Endodermal cell (in vitro differentiated cells): ENCODE results near the gene HPCAL1. TPM values are rescaled to one million over a fixed set of nuclear protein-coding genes. Genes with fewer than 3 reads are reported as not detected.

Experiments
- DNase-seq: peaks from one replicate; pipeline ENCODE4 v3.0.0-alpha.2; 2017
- H3K27ac ChIP-seq: 2 replicates; pipeline ENCODE4 v1.5.1; 2013; ENCODE audit warnings: mild to moderate bottlenecking, low read depth, low read length, moderate library complexity
- H3K27me3 ChIP-seq: 2 replicates; pipeline ENCODE4 v1.6.1; 2013; ENCODE audit warnings: mild to moderate bottlenecking, low read length, moderate library complexity; ENCODE audit not compliant: insufficient read depth, control insufficient read depth, poor library complexity, severe bottlenecking
- H3K36me3 ChIP-seq: 2 replicates; pipeline ENCODE4 v1.7.0; 2013; ENCODE audit warnings: mild to moderate bottlenecking, low read length, moderate library complexity; ENCODE audit not compliant: control insufficient read depth, insufficient read depth
- H3K4me1 ChIP-seq: one replicate; pipeline ENCODE4 v1.7.0; 2013; ENCODE audit warnings: low read length; ENCODE audit not compliant: control insufficient read depth, insufficient read depth
- H3K4me3 ChIP-seq: 2 replicates; pipeline ENCODE4 v1.5.1; 2013; ENCODE audit warnings: mild to moderate bottlenecking, low read length, moderate library complexity
- H3K9ac ChIP-seq: 2 replicates; pipeline ENCODE4 v1.6.1; 2013; ENCODE audit warnings: mild to moderate bottlenecking, low read length, moderate library complexity; ENCODE audit not compliant: poor library complexity, severe bottlenecking; ENCODE audit errors: extremely low read depth
- H3K9me3 ChIP-seq: 2 replicates; pipeline ENCODE4 v1.6.1; 2013; ENCODE audit warnings: mild to moderate bottlenecking, low read length, moderate library complexity; ENCODE audit not compliant: control insufficient read depth
- H3K27ac Mint-ChIP-seq: 2 replicates; pipeline ENCODE4 v1.8.0; 2020; ENCODE audit warnings: mixed read lengths
- H3K27me3 Mint-ChIP-seq: 2 replicates; pipeline ENCODE4 v1.8.0; 2021; ENCODE audit warnings: mild to moderate bottlenecking, mixed read lengths; ENCODE audit not compliant: insufficient read depth
- H3K36me3 Mint-ChIP-seq: 2 replicates; pipeline ENCODE4 v1.8.0; 2020; ENCODE audit warnings: low read depth, mixed read lengths
- H3K4me1 Mint-ChIP-seq: 2 replicates; pipeline ENCODE4 v1.8.0; 2020; ENCODE audit warnings: mixed read lengths
- H3K4me3 Mint-ChIP-seq: 2 replicates; pipeline ENCODE4 v1.8.0; 2020; ENCODE audit warnings: mild to moderate bottlenecking, moderate library complexity, mixed read lengths
- H3K9me3 Mint-ChIP-seq: 2 replicates; pipeline ENCODE4 v1.8.0; 2020; ENCODE audit warnings: mild to moderate bottlenecking, mixed read lengths
- WGBS, 2 experiments: methylation state at CpG; one replicate each; pipeline versions ENCODE4 v1.1.5 to v1.1.7; 2013; ENCODE audit warnings: missing lambda C conversion rate in 2 of 2, mixed read lengths in 1 of 2; ENCODE audit not compliant: insufficient coverage in 1 of 2, insufficient read length in 1 of 2; 5-methylcytosine and 5-hydroxymethylcytosine counted together
- total RNA-seq, 2 donors: library from RNA; stranded (reverse); fragmentation: NEBNext Ultra II Directional in 1 of 2; extraction: Animal tissue kit (Norgen Biotek cat#: 25700) in 1 of 2; gene quantifications; 2 replicates in 1 of 2; 3 replicates in 1 of 2; pipeline ENCODE4 v1.2.1, GENCODE V29; 2021
- TF ChIP-seq, protein P1 (sequence below): fragments of 200-600 bp; sonication (generic); conservative IDR thresholded peaks from 2 replicates; pipeline ENCODE4 v1.5.0; 2021; ENCODE audit warnings: antibody characterized with exemption, mild to moderate bottlenecking

The HPCAL1 gene
- total RNA-seq, 2 donors from 2014 or later = 6.8 to 8.1 TPM

DNA sequence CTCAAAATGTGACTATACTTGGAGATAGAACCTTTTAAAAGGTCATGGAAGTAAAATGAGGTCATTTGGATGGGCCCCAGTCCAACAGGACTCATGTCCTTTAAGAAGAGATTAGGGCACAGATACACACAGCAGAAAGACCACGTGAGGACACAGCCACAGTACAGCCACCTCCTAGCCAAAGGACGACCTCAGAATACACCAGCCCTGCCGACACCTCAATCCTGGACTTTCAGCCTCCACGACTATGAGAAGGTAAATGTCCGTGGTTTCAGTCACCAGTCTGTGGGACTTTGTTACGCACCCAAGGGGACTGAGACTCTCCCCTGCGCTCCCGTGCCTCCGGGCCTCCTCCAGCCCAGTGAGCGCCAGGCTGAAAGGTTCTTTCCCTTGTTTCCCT, 30.2 kb upstream of the HPCAL1 start:
- DNase-seq = peak; percentile 28
- Mint-ChIP-seq H3K36me3 (no peaks in the 10 kb centered on the region), H3K4me3 (no peak overlapping the region), H3K27me3 (no peaks in the 10 kb centered on the region), H3K27ac (no peak overlapping the region), H3K4me1 (peaks cover 2% of the 10 kb centered on the region), H3K9me3 (no peaks in the 10 kb centered on the region)
- Histone ChIP-seq H3K27ac (no peak overlapping the region), H3K27me3 (no peaks in the 10 kb centered on the region), H3K4me3 (no peak overlapping the region), H3K36me3 (no peaks in the 10 kb centered on the region), H3K4me1 (no peaks in the 10 kb centered on the region), H3K9me3 (no peaks in the 10 kb centered on the region), H3K9ac (no peak overlapping the region)
- WGBS, 2 experiments = 88 to 91% methylated on average over 9 to 10 of the region's 10 CpGs
- TF ChIP-seq, protein P1, sequence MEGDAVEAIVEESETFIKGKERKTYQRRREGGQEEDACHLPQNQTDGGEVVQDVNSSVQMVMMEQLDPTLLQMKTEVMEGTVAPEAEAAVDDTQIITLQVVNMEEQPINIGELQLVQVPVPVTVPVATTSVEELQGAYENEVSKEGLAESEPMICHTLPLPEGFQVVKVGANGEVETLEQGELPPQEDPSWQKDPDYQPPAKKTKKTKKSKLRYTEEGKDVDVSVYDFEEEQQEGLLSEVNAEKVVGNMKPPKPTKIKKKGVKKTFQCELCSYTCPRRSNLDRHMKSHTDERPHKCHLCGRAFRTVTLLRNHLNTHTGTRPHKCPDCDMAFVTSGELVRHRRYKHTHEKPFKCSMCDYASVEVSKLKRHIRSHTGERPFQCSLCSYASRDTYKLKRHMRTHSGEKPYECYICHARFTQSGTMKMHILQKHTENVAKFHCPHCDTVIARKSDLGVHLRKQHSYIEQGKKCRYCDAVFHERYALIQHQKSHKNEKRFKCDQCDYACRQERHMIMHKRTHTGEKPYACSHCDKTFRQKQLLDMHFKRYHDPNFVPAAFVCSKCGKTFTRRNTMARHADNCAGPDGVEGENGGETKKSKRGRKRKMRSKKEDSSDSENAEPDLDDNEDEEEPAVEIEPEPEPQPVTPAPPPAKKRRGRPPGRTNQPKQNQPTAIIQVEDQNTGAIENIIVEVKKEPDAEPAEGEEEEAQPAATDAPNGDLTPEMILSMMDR = no peak

DNA sequence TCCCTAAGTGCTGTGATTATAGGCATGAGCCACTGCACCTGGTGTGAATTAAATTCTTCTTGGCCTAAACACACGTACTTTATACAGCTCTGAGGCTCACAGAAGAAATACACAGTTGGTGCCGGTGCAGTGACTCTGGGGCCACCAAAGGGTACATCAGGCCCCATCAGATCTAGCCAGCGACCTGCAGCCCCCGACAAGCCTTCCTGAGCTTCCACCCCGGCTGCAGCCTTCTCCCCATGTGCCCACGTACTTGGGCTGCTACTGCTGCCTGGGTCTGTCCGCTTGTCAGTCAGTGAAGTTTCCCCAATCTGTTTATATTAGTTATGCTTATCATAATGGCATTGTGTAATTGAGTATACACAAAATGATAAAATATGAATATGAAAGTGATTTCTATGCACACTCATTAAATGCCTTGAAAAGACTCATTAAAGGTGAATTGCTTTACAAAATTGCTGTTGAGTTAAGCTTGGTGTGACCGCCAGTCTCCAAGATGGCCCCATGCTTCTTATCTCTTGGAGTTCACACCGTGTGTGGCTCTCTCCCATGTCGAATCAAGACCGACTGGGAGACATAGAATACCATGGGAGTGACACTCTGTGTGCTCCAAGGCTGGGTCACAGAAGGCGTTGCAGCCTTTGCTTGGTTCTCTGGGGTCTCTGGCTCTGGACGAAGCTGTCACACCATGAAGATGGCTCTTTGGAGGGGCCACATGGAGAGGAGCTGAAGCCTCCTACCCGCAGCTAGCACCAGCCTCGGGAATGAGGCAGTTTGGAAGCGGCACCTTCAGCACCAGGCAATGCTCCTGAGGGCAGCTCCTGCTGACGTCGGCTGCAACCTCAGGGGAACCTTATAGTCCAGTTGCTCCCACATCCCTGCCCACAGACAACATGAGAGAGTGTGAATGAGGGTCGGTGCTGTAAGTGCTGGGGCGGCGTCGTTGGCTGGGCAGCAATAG, 29.2 kb upstream of the HPCAL1 start:
- WGBS, 2 experiments = 94 to 97% methylated on average over 20 to 22 of the region's 22 CpGs
- H3K4me1 ChIP-seq = no peaks in the 10 kb centered on the region
- peak; percentile 39 for DNase-seq

DNA sequence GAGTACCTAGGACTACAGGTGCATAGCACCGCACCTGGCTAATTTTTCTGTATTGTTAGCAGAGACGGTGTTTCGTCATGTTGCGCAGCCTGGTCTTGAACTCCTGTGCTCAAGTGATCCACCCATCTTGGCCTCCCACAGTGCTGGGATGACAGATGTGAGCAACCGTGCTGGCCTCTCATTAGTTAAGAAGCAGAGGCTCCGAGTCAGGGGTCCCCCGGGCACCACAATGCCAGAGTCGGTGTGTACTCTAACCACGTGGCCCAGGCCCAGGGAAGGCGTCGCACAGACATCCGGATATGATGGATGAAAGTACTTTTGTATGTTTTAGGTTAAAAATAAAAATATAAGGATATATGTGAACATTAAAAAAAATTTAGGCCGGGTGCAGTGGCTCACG, 28.3 kb upstream of the HPCAL1 start:
- Histone ChIP-seq H3K4me3 (no peak overlapping the region), H3K9ac (no peak overlapping the region), H3K27ac (no peak overlapping the region), H3K27me3 (no peaks in the 10 kb centered on the region), H3K9me3 (no peaks in the 10 kb centered on the region), H3K4me1 (no peaks in the 10 kb centered on the region), H3K36me3 (no peaks in the 10 kb centered on the region)
- Mint-ChIP-seq H3K9me3 (no peaks in the 10 kb centered on the region), H3K4me3 (no peak overlapping the region), H3K27me3 (peaks cover 2% of the 10 kb centered on the region), H3K27ac (no peak overlapping the region), H3K36me3 (no peaks in the 10 kb centered on the region), H3K4me1 (peaks cover 2% of the 10 kb centered on the region)
- TF ChIP-seq, protein P1 = no peak
- 93 to 96% methylated on average over 13 to 14 of the region's 14 CpGs for WGBS, 2 experiments
- peak; percentile 27 for DNase-seq

More for the DNA sequence above, 29.2 kb upstream of the HPCAL1 start:
- Mint-ChIP-seq H3K4me3 (no peak overlapping the region), H3K27ac (no peak overlapping the region), H3K27me3 (no peaks in the 10 kb centered on the region), H3K9me3 (no peaks in the 10 kb centered on the region), H3K36me3 (no peaks in the 10 kb centered on the region), H3K4me1 (peaks cover 2% of the 10 kb centered on the region)
- H3K27ac ChIP-seq = no peak overlapping the region
- no peak overlapping the region for H3K4me3 ChIP-seq
- TF ChIP-seq, protein P1 = no peak
- no peaks in the 10 kb centered on the region for H3K9me3 ChIP-seq
- no peaks in the 10 kb centered on the region for H3K27me3 ChIP-seq
- no peaks in the 10 kb centered on the region for H3K36me3 ChIP-seq
- H3K9ac ChIP-seq = no peak overlapping the region
